H1 (cell line): ENCODE data around the gene GMPR2.

Experiments
- BACH1 ChIP-seq: IDR thresholded peaks from 2 replicates; pipeline ENCODE4 v1.6.1; 2012; ENCODE audit warnings: low read length, improper control_type of control experiment
- CEBPB ChIP-seq: IDR thresholded peaks from 2 replicates; pipeline ENCODE4 v1.6.1; 2012; ENCODE audit warnings: low read depth, low read length
- POLR2AphosphoS5 ChIP-seq: IDR thresholded peaks from 2 replicates; pipeline ENCODE4 v1.6.1; 2011; ENCODE audit warnings: low read depth, low read length
- RAD21 ChIP-seq, 2 experiments: IDR thresholded peaks in 1 of 2; conservative IDR thresholded peaks in 1 of 2; 2 replicates each; pipeline ENCODE4 v1.6.1; 2011; ENCODE audit warnings: low read depth in 2 of 2, low read length in 2 of 2, improper control_type of control experiment in 1 of 2, inconsistent platforms in 1 of 2, mild to moderate bottlenecking in 1 of 2, moderate library complexity in 1 of 2
- RBBP5 ChIP-seq: IDR thresholded peaks from 2 replicates; pipeline ENCODE4 v1.7.1; 2012; ENCODE audit warnings: low read depth, mild to moderate bottlenecking, inconsistent platforms, low read length, moderate library complexity, borderline replicate concordance
- TF ChIP-seq, protein P1 (sequence below), 3 experiments: IDR thresholded peaks; 1 replicate in 2 of 3; 2 replicates in 1 of 3; pipeline versions ENCODE4 v1.5.1 to v1.6.1; 2011; ENCODE audit warnings: low read length in 3 of 3, mild to moderate bottlenecking in 3 of 3, inconsistent platforms in 2 of 3, low read depth in 1 of 3, moderate library complexity in 1 of 3; ENCODE audit not compliant: insufficient read depth in 1 of 3; ENCODE audit errors: control extremely low read depth in 1 of 3
- TF ChIP-seq, protein P2 (sequence below): IDR thresholded peaks from 2 replicates; pipeline ENCODE4 v1.6.1; 2011; ENCODE audit warnings: low read length, improper control_type of control experiment

- no peak for TF ChIP-seq RAD21 (IDR thresholded peaks at IDR 0.05 in 1 of 2, conservative IDR thresholded peaks at IDR 0.05 in 1 of 2; ENCODE audit: low read depth in 2 of 2, low read length in 2 of 2)
- TF ChIP-seq, protein P1, sequence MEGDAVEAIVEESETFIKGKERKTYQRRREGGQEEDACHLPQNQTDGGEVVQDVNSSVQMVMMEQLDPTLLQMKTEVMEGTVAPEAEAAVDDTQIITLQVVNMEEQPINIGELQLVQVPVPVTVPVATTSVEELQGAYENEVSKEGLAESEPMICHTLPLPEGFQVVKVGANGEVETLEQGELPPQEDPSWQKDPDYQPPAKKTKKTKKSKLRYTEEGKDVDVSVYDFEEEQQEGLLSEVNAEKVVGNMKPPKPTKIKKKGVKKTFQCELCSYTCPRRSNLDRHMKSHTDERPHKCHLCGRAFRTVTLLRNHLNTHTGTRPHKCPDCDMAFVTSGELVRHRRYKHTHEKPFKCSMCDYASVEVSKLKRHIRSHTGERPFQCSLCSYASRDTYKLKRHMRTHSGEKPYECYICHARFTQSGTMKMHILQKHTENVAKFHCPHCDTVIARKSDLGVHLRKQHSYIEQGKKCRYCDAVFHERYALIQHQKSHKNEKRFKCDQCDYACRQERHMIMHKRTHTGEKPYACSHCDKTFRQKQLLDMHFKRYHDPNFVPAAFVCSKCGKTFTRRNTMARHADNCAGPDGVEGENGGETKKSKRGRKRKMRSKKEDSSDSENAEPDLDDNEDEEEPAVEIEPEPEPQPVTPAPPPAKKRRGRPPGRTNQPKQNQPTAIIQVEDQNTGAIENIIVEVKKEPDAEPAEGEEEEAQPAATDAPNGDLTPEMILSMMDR (IDR thresholded peaks at IDR 0.05; ENCODE audit: control extremely low read depth in 1 of 3, insufficient read depth in 1 of 3, low read depth in 1 of 3, low read length in 3 of 3) = no peak
- no peak for TF ChIP-seq RBBP5
- TF ChIP-seq, protein P2, sequence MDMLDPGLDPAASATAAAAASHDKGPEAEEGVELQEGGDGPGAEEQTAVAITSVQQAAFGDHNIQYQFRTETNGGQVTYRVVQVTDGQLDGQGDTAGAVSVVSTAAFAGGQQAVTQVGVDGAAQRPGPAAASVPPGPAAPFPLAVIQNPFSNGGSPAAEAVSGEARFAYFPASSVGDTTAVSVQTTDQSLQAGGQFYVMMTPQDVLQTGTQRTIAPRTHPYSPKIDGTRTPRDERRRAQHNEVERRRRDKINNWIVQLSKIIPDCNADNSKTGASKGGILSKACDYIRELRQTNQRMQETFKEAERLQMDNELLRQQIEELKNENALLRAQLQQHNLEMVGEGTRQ = no peak
- no peak for TF ChIP-seq POLR2AphosphoS5
- TF ChIP-seq CEBPB = no peak
- no peak for TF ChIP-seq BACH1
These were observed 4.8 kb downstream of the GMPR2 start for GRCh38 chr14:24237463-24237955.
